Activated CD4-positive, alpha-beta T cell treated with anti-CD3 and anti-CD28 coated beads, Interleukin-2, amount 50 U/mL, for 24 hours (primary cell): Measurements from ENCODE around the gene SDHAF2.

Source experiments
- DNase-seq, 2 donors: peaks; one replicate each; pipeline ENCODE4 v3.0.0-alpha.2; 2020; ENCODE audit warnings: low read depth in 1 of 2, low spot score in 1 of 2

Gene SDHAF2

GRCh38 chr11:61495801-61496601 lies 66.1 kb downstream of the SDHAF2 start:
- DNase-seq, result no peak
